HG03439 (cell line): ENCODE measurements around the gene ELF1.
"Not testable (repeated sequence)": the region's sequence is repeated elsewhere in the genome, so short reads cannot be mapped to it uniquely, and the experiment has no call there.

Experiments
- ATAC-seq: cut with Tn5 transposase; IDR thresholded peaks from one replicate; pipeline ENCODE4 v1.9.1; 2021; ENCODE audit warnings: mild to moderate bottlenecking, moderate library complexity; ENCODE audit not compliant: unreplicated experiment

The ELF1 gene

GRCh38 chr13:40984668-40985366 lies 34.3 kb downstream of the ELF1 start:
- peak; percentile 44 for ATAC-seq

GRCh38 chr13:40983725-40984667 lies 35.1 kb downstream of the ELF1 start:
- ATAC-seq = no peak

- ATAC-seq = no peak
Measured at GRCh38 chr13:40983259-40983658, 35.9 kb downstream of the ELF1 start.

GRCh38 chr13:40982772-40983171 lies 36.3 kb downstream of the ELF1 start:
- peak; percentile 47 for ATAC-seq

GRCh38 chr13:40981949-40982348 lies 37.2 kb downstream of the ELF1 start:
- no peak for ATAC-seq

- no peak for ATAC-seq
Measured at GRCh38 chr13:40981361-40981760, 37.8 kb downstream of the ELF1 start.

GRCh38 chr13:40980461-40980860 lies 38.7 kb downstream of the ELF1 start:
- no peak for ATAC-seq

- ATAC-seq = no peak
Measured at GRCh38 chr13:40979232-40979631, 39.9 kb downstream of the ELF1 start.

GRCh38 chr13:40978109-40978508 lies 41.0 kb downstream of the ELF1 start:
- not testable (repeated sequence) for ATAC-seq

- no peak for ATAC-seq
Measured at GRCh38 chr13:40975441-40975840, 43.7 kb downstream of the ELF1 start.

- ATAC-seq = peak; percentile 50
Measured at GRCh38 chr13:40974460-40975407, 44.4 kb downstream of the ELF1 start.

GRCh38 chr13:40973409-40973808 lies 45.7 kb downstream of the ELF1 start:
- no peak for ATAC-seq

- ATAC-seq = no peak
Measured at GRCh38 chr13:40971321-40971720, 47.8 kb downstream of the ELF1 start.

- no peak for ATAC-seq
Measured at GRCh38 chr13:40970803-40971202, 48.3 kb downstream of the ELF1 start.

GRCh38 chr13:40969169-40969901 lies 49.8 kb downstream of the ELF1 start:
- peak; percentile 61 for ATAC-seq

GRCh38 chr13:40968416-40969000 lies 50.6 kb downstream of the ELF1 start:
- ATAC-seq = no peak

- no peak for ATAC-seq
Measured at GRCh38 chr13:40966298-40966697, 52.8 kb downstream of the ELF1 start.

GRCh38 chr13:40963927-40964326 lies 55.2 kb downstream of the ELF1 start:
- no peak for ATAC-seq

- no peak for ATAC-seq
Measured at GRCh38 chr13:40961826-40962225, 57.3 kb downstream of the ELF1 start.

- no peak for ATAC-seq
Measured at GRCh38 chr13:40961214-40961613, 57.9 kb downstream of the ELF1 start.
